Vagina (tissue), 2 donors: Measurements from ENCODE around the gene IL17D.

Source experiments
- CTCF ChIP-seq, 3 experiments: fragments of 450-650 bp in 2 of 3; fragments of 200-600 bp in 1 of 3; sonication (generic) in 1 of 3; IDR thresholded peaks; one replicate each; pipeline ENCODE4 v1.5.1; 2017 to 2019; ENCODE audit warnings: antibody characterized with exemption in 3 of 3, mild to moderate bottlenecking in 2 of 3, moderate library complexity in 2 of 3
- POLR2A ChIP-seq, 2 donors: fragments of 450-650 bp; IDR thresholded peaks; one replicate each; pipeline ENCODE4 v1.6.1; 2017; ENCODE audit warnings: antibody characterized with exemption in 2 of 2, mild to moderate bottlenecking in 2 of 2, moderate library complexity in 2 of 2
- POLR2AphosphoS5 ChIP-seq, 2 donors: sonication (generic); formaldehyde crosslinking; IDR thresholded peaks; one replicate each; pipeline ENCODE4 v1.9.0; 2017; ENCODE audit warnings: antibody characterized with exemption in 2 of 2, mild to moderate bottlenecking in 2 of 2, low read depth in 1 of 2; ENCODE audit not compliant: insufficient read depth in 1 of 2

DNA sequence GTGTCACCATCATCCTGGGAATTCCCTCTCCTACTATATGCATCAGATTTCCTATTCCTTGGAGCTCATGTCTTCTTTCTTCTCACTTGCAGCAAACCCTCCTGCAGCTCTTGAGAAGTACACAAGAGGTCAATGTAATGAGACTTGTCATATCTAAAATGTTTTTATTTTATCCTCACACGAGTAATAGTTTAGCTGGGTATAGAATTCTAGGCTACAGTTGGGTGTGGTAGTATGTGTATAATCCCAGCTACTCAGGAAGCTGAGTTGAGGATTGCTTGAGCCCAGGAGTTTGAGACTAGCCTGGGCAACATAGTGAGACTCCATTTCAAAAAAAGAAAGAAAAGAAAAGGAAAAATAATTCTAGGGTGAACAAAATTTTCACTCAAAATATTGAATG, 45.9 kb downstream of the IL17D start:
- TF ChIP-seq CTCF (IDR thresholded peaks at IDR 0.05) (no peak), POLR2A (IDR thresholded peaks at IDR 0.05) (no peak), POLR2AphosphoS5 (IDR thresholded peaks at IDR 0.05; ENCODE audit: insufficient read depth in 1 of 2, low read depth in 1 of 2) (no peak)
